RCC 7860 (cell line): ENCODE data around the gene CYP2J2.
"Not testable (repeated sequence)": the region's sequence is repeated elsewhere in the genome, so short reads cannot be mapped to it uniquely, and the experiment has no call there.

Experiments used
- DNase-seq: peaks from one replicate; pipeline ENCODE4 v3.0.0-alpha.2; 2015; ENCODE audit warnings: low spot score
- FAIRE-seq: peaks from 2 replicates; lab custom pipeline; 2012; peaks lifted over from hg19 to GRCh38; lab: Jason Lieb, UNC

CYP2J2 gene

GRCh38 chr1:59926381-59927123 is at the start of gene CYP2J2:
Gene CYP2J2 (minus strand): TSS chr1:59926773. CDS start chr1:59926746, 27 bp downstream.
- FAIRE-seq (no peak), DNase-seq (no peak)

- FAIRE-seq = no peak
- no peak for DNase-seq
These were observed 47.1 kb upstream of the CYP2J2 start for GRCh38 chr1:59973719-59974118.

GRCh38 chr1:59972216-59972927 is 45.8 kb upstream of the CYP2J2 start:
- DNase-seq = no peak
- no peak for FAIRE-seq

GRCh38 chr1:59971464-59971911 is 44.9 kb upstream of the CYP2J2 start:
- FAIRE-seq = no peak
- DNase-seq = peak; percentile 35

GRCh38 chr1:59969542-59970175 is 43.1 kb upstream of the CYP2J2 start:
- not testable (repeated sequence) for FAIRE-seq, DNase-seq

GRCh38 chr1:59968746-59969145 is 42.2 kb upstream of the CYP2J2 start:
- DNase-seq, FAIRE-seq: not testable (repeated sequence)

- no peak for FAIRE-seq
- no peak for DNase-seq
These were observed 41.2 kb upstream of the CYP2J2 start for GRCh38 chr1:59967780-59968179.

- DNase-seq (no peak), FAIRE-seq (no peak)
These were observed 40.6 kb upstream of the CYP2J2 start for GRCh38 chr1:59967141-59967697.

GRCh38 chr1:59952065-59952464 is 25.5 kb upstream of the CYP2J2 start:
- FAIRE-seq = no peak

GRCh38 chr1:59949648-59950047 is 23.1 kb upstream of the CYP2J2 start:
- FAIRE-seq (no peak), DNase-seq (no peak)

More at GRCh38 chr1:59952065-59952464, 25.5 kb upstream of the CYP2J2 start:
- DNase-seq = no peak

- DNase-seq = no peak
These were observed 22.4 kb upstream of the CYP2J2 start for GRCh38 chr1:59948990-59949389.

GRCh38 chr1:59947047-59947938 is 20.7 kb upstream of the CYP2J2 start:
- FAIRE-seq = peak; percentile 8
- peak; percentile 26 for DNase-seq

More at GRCh38 chr1:59948990-59949389, 22.4 kb upstream of the CYP2J2 start:
- no peak for FAIRE-seq

- FAIRE-seq = no peak
- no peak for DNase-seq
These were observed 19.2 kb upstream of the CYP2J2 start for GRCh38 chr1:59945790-59946189.

GRCh38 chr1:59939393-59939792 is 12.8 kb upstream of the CYP2J2 start:
- FAIRE-seq (no peak), DNase-seq (no peak)

GRCh38 chr1:59937636-59938210 is 11.2 kb upstream of the CYP2J2 start:
- DNase-seq (no peak), FAIRE-seq (no peak)

GRCh38 chr1:59936358-59936821 is 9.8 kb upstream of the CYP2J2 start:
- no peak for DNase-seq
- no peak for FAIRE-seq

GRCh38 chr1:59928996-59929395 is 2.4 kb upstream of the CYP2J2 start:
- DNase-seq = no peak
- FAIRE-seq = no peak

- DNase-seq (no peak), FAIRE-seq (no peak)
These were observed 640 bp upstream of the CYP2J2 start for GRCh38 chr1:59927213-59927612.

- no peak for FAIRE-seq
- no peak for DNase-seq
These were observed 1.9 kb downstream of the CYP2J2 start for GRCh38 chr1:59924653-59925052.
